A549 (cell line): ENCODE measurements around the gene DCTN3. TPM values are rescaled to one million over a fixed set of nuclear protein-coding genes. Genes with fewer than 3 reads are reported as not detected.

Source experiments
- ATAC-seq, 2 experiments: fragments of 200-7000 bp in 1 of 2; fragments of >200 bp in 1 of 2; cut with Nextera tagmentation in 1 of 2; cut with Tn5 transposase in 1 of 2; 3 replicates each; pipeline versions ENCODE4 v1.8.0 to v1.9.1; 2018 to 2020; ENCODE audit warnings: mild to moderate bottlenecking in 1 of 2, moderate library complexity in 1 of 2
- CTCF ChIA-PET: fragments of 300-600 bp; sonication (Branson Sonifier 250); formaldehyde crosslinking; extraction: SDS; loops from one replicate; lab custom pipeline; 2021; ENCODE audit warnings: antibody characterized with exemption, inconsistent platforms; lab: Yijun Ruan, JAX
- POLR2A ChIA-PET: fragments of 350-600 bp; formaldehyde crosslinking; extraction: SDS; loops from one replicate; lab custom pipeline; 2021; ENCODE audit warnings: antibody characterized with exemption, inconsistent platforms; lab: Yijun Ruan, JAX
- DNase-seq, 2 experiments: peaks; one replicate each; pipeline versions ENCODE4 v3.0.0 to v3.0.0-alpha.2; 2011 to 2016; ENCODE audit warnings: low read depth in 1 of 2, low spot score in 1 of 2
- FAIRE-seq: peaks from 2 replicates; lab custom pipeline; 2011; peaks lifted over from hg19 to GRCh38; lab: Jason Lieb, UNC
- H3K27ac ChIP-seq, 2 experiments: fragments of >200 bp; sonication (Bioruptor Twin); formaldehyde crosslinking; 3 replicates each; pipeline ENCODE4 v1.5.1; 2016 to 2017
- H3K4me1 ChIP-seq: fragments of >200 bp; sonication (Bioruptor Twin); formaldehyde crosslinking; 3 replicates; pipeline ENCODE4 v1.6.1; 2016
- H3K4me2 ChIP-seq: fragments of >200 bp; sonication (Bioruptor Twin); formaldehyde crosslinking; 3 replicates; pipeline ENCODE4 v1.6.1; 2016
- H3K4me3 ChIP-seq: fragments of >200 bp; sonication (Bioruptor Twin); formaldehyde crosslinking; 3 replicates; pipeline ENCODE4 v1.5.1; 2016
- H3K9me3 ChIP-seq: fragments of >200 bp; sonication (Bioruptor Twin); formaldehyde crosslinking; 3 replicates; pipeline ENCODE4 v1.6.1; 2016
- BCL3 ChIP-seq: fragments of >200 bp; sonication (Bioruptor Twin); formaldehyde crosslinking; IDR thresholded peaks from 3 replicates; pipeline ENCODE4 v1.6.1; 2016
- CBX8 ChIP-seq: fragments of 200-600 bp; sonication (generic); IDR thresholded peaks from 2 replicates; pipeline ENCODE4 v1.6.1; 2016
- EHF ChIP-seq: fragments of 250-450 bp; sonication (Bioruptor Pico); IDR thresholded peaks from 2 replicates; pipeline ENCODE4 v1.5.0; 2020; ENCODE audit warnings: mild to moderate bottlenecking
- EHMT2 ChIP-seq: fragments of 200-600 bp; sonication (generic); IDR thresholded peaks from 2 replicates; pipeline ENCODE4 v1.6.1; 2016; ENCODE audit warnings: antibody characterized with exemption, low read depth, mild to moderate bottlenecking, moderate library complexity
- FOXS1 ChIP-seq: fragments of 250-450 bp; sonication (Bioruptor Pico); IDR thresholded peaks from 2 replicates; pipeline ENCODE4 v1.5.0; 2020; ENCODE audit warnings: mild to moderate bottlenecking, moderate library complexity
- HDAC2 ChIP-seq: fragments of 200-600 bp; sonication (generic); IDR thresholded peaks from 2 replicates; pipeline ENCODE4 v1.6.1; 2016
- HEYL ChIP-seq: fragments of 250-450 bp; sonication (Bioruptor Pico); IDR thresholded peaks from 2 replicates; pipeline ENCODE4 v1.8.0; 2021; ENCODE audit warnings: mild to moderate bottlenecking, moderate library complexity
- HOXA7 ChIP-seq: fragments of 250-450 bp; sonication (Bioruptor Pico); IDR thresholded peaks from 2 replicates; pipeline ENCODE4 v1.5.0; 2020; ENCODE audit warnings: mild to moderate bottlenecking, moderate library complexity
- JUNB ChIP-seq: fragments of >200 bp; sonication (Bioruptor Twin); formaldehyde crosslinking; IDR thresholded peaks from 2 replicates; pipeline ENCODE4 v1.6.1; 2016
- MAX ChIP-seq: IDR thresholded peaks from 2 replicates; pipeline ENCODE4 v1.6.1; 2012
- MYC ChIP-seq: IDR thresholded peaks from 2 replicates; pipeline ENCODE4 v1.6.1; 2012; ENCODE audit warnings: mild to moderate bottlenecking, inconsistent platforms, low read length, improper control_type of control experiment, borderline replicate concordance
- NPAS2 ChIP-seq: fragments of 250-450 bp; sonication (Bioruptor Pico); IDR thresholded peaks from 2 replicates; pipeline ENCODE4 v1.8.0; 2022; ENCODE audit warnings: mild to moderate bottlenecking, moderate library complexity, borderline replicate concordance
- NR3C1 ChIP-seq: fragments of >200 bp; sonication (Bioruptor Twin); formaldehyde crosslinking; IDR thresholded peaks from 3 replicates; pipeline ENCODE4 v1.6.1; 2017
- POLR2AphosphoS2 ChIP-seq: conservative IDR thresholded peaks from 2 replicates; pipeline ENCODE4 v1.6.1; 2012; ENCODE audit warnings: low read length, improper control_type of control experiment, inconsistent platforms
- RAD21 ChIP-seq, 2 experiments: fragments of >200 bp in 1 of 2; sonication (Bioruptor Twin) in 1 of 2; formaldehyde crosslinking in 1 of 2; IDR thresholded peaks in 1 of 2; conservative IDR thresholded peaks in 1 of 2; 2 replicates in 1 of 2; 3 replicates in 1 of 2; pipeline ENCODE4 v1.6.1; 2012 to 2018; ENCODE audit warnings: inconsistent platforms in 1 of 2
- RARB ChIP-seq: fragments of 250-450 bp; sonication (Bioruptor Pico); IDR thresholded peaks from 2 replicates; pipeline ENCODE4 v1.8.0; 2021; ENCODE audit warnings: mild to moderate bottlenecking, moderate library complexity
- RCOR1 ChIP-seq: fragments of 150-350 bp; IDR thresholded peaks from 2 replicates; pipeline ENCODE4 v1.6.1; 2014; ENCODE audit warnings: antibody characterized with exemption, low read length, low read depth
- SMC3 ChIP-seq: fragments of >200 bp; sonication (Bioruptor Twin); formaldehyde crosslinking; IDR thresholded peaks from 3 replicates; pipeline ENCODE4 v1.6.1; 2018; ENCODE audit warnings: inconsistent platforms
- SREBF2 ChIP-seq: fragments of 450-650 bp; IDR thresholded peaks from 2 replicates; pipeline ENCODE4 v1.6.1; 2014; ENCODE audit warnings: mild to moderate bottlenecking, moderate library complexity
- ZC3H11A ChIP-seq: fragments of 450-650 bp; IDR thresholded peaks from 2 replicates; pipeline ENCODE4 v1.6.1; 2014; ENCODE audit warnings: antibody characterized with exemption, mild to moderate bottlenecking
- WGBS: methylation state at CpG from one replicate; pipeline ENCODE4 v1.1.6; 2017; ENCODE audit errors: missing lambda C conversion rate; 5-methylcytosine and 5-hydroxymethylcytosine counted together
- polyA plus RNA-seq, 4 experiments: library from polyadenylated mRNA; depleted of rRNA in 3 of 4; stranded (reverse); fragments of >200 nt; fragmentation: RNase III in 1 of 4; extraction: RNeasy Plus Mini Kit Qiagen cat#74134 plus additional on column Dnase treatment in 1 of 4; gene quantifications; 2 replicates in 3 of 4; 3 replicates in 1 of 4; pipeline ENCODE4 v1.2.3, GENCODE V29; 2011 to 2017
- TF ChIP-seq, protein P1 (sequence below): fragments of >200 bp; sonication (Bioruptor Twin); formaldehyde crosslinking; IDR thresholded peaks from 2 replicates; pipeline ENCODE4 v1.6.1; 2016
- TF ChIP-seq, protein P2 (sequence below): fragments of 150-350 bp; IDR thresholded peaks from 2 replicates; pipeline ENCODE4 v1.6.1; 2014; ENCODE audit warnings: low read depth, mild to moderate bottlenecking, low read length

The DCTN3 gene
- polyA plus RNA-seq, 2 of the 4 experiments (the other 2 are of a cell fraction): 74.3 to 92.9 TPM

DNA sequence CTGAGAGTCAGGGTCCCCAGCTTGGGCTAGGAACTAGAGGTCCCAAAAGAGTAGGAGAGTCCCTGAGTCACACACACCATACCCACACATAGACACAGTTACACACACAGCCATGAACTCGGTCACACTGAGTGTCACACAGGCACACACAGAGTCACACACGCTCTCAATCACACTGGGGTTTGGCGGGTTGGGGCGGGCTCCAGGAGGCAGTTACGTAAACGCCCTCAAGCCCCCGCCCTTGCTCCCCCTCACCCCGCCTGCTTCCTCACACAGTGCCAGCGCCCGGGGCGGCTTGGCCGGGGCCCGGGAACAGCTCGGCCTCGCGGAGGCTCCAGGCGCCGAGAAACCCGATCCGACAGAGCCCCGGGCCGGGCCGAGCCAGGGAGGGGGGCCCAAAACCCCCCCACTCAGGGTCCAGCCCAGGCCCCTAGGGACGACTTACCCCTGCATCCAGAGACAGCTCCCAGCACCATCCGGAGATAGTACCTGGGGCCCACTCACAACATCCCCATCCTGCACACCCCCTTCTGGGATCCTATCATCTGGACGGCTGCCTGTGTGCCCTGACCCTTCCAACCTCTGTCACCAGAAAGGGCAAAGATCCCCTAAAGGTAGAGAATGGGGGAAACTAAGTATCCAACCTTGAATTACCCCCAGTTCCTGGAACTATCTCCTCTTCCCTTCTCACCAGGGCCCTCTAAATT lies 27.2 kb downstream of the DCTN3 start:
- Histone ChIP-seq H3K27ac (no peak overlapping the region), H3K9me3 (no peaks in the 10 kb centered on the region), H3K4me3 (no peak overlapping the region), H3K4me1 (peaks cover 7% of the 10 kb centered on the region; the same call in 2 of the 3 replicates), H3K4me2 (no peak overlapping the region)
- ChIA-PET CTCF (interaction anchor here (1.0 to 11.6 kb wide), 23 partner anchors 12 to 265 kb away, joined by 3 to 297 read pairs (median 20); partner anchors contain the start of genes RPP25L and SIGMAR1), POLR2A (no interaction called here)
- 56% methylated on average over 3 of the region's 26 CpGs for WGBS
- DNase-seq (no peak), ATAC-seq (no peak), FAIRE-seq (no peak)
- TF ChIP-seq CBX8 (no peak), BCL3 (no peak), FOXS1 (CRISPR knock-in tag) (no peak), ZC3H11A (no peak), MAX (no peak), HOXA7 (CRISPR knock-in tag) (no peak), RCOR1 (no peak), EHMT2 (no peak), HEYL (CRISPR knock-in tag) (no peak), EHF (CRISPR knock-in tag) (no peak), RARB (CRISPR knock-in tag) (no peak), HDAC2 (no peak), SMC3 (no peak), NPAS2 (CRISPR knock-in tag) (no peak), SREBF2 (no peak), POLR2AphosphoS2 (no peak), RAD21 (conservative IDR thresholded peaks at IDR 0.05 in 1 of 2, IDR thresholded peaks at IDR 0.05 in 1 of 2) (no peak), NR3C1 (no peak)
- TF ChIP-seq, protein P1, sequence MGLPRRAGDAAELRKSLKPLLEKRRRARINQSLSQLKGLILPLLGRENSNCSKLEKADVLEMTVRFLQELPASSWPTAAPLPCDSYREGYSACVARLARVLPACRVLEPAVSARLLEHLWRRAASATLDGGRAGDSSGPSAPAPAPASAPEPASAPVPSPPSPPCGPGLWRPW: no peak

- no peak overlapping the region for H3K4me2 ChIP-seq
- CTCF ChIA-PET: interaction anchor here (0.6 to 11.6 kb wide), 76 partner anchors 9 to 338 kb away, joined by 3 to 297 read pairs (median 7); partner anchors contain the start of genes CCL27, DCTN3, MYORG and RPP25L
- 41% methylated on average over 11 of the region's 16 CpGs for WGBS
Measured at GRCh38 chr9:34591917-34592866, 28.1 kb downstream of the DCTN3 start.

More at GRCh38 chr9:34591917-34592866, 28.1 kb downstream of the DCTN3 start:
- no peaks in the 10 kb centered on the region for H3K9me3 ChIP-seq
- H3K27ac ChIP-seq: no peak overlapping the region
- DNase-seq: no peak
- POLR2A ChIA-PET: no interaction called here
- H3K4me3 ChIP-seq: no peak overlapping the region
- H3K4me1 ChIP-seq: peaks cover 7% of the 10 kb centered on the region; the same call in 2 of the 3 replicates
- FAIRE-seq: no peak
- TF ChIP-seq, protein P2, sequence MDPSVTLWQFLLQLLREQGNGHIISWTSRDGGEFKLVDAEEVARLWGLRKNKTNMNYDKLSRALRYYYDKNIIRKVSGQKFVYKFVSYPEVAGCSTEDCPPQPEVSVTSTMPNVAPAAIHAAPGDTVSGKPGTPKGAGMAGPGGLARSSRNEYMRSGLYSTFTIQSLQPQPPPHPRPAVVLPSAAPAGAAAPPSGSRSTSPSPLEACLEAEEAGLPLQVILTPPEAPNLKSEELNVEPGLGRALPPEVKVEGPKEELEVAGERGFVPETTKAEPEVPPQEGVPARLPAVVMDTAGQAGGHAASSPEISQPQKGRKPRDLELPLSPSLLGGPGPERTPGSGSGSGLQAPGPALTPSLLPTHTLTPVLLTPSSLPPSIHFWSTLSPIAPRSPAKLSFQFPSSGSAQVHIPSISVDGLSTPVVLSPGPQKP: no peak
- TF ChIP-seq MYC: no peak
- no peak for TF ChIP-seq RARB (CRISPR knock-in tag)
- no peak for TF ChIP-seq JUNB
- TF ChIP-seq, all 56 proteins: peak for 0
- peak in 1 of 2 experiments; percentile 6; a peak in 3 of 6 replicates for ATAC-seq
